Urinary bladder (tissue), 4 donors: ENCODE results near the gene TYSND1. TPM values are rescaled to one million over a fixed set of nuclear protein-coding genes. Genes with fewer than 3 reads are reported as not detected.
"Not testable (repeated sequence)": the region's sequence is repeated elsewhere in the genome, so short reads cannot be mapped to it uniquely, and the experiment has no call there.

Experiments used
- DNase-seq: peaks from one replicate; pipeline ENCODE4 v3.0.0-alpha.2; 2015; ENCODE audit errors: extremely low spot score
- H3K27ac ChIP-seq: one replicate; pipeline ENCODE4 v1.5.1; 2013; ENCODE audit warnings: low read depth, mild to moderate bottlenecking, moderate library complexity
- H3K36me3 ChIP-seq: one replicate; pipeline ENCODE4 v1.6.1; 2013; ENCODE audit warnings: mild to moderate bottlenecking, moderate library complexity; ENCODE audit not compliant: insufficient read depth
- H3K4me1 ChIP-seq: one replicate; pipeline ENCODE4 v1.6.1; 2013; ENCODE audit warnings: mild to moderate bottlenecking, moderate library complexity; ENCODE audit not compliant: insufficient read depth
- H3K4me3 ChIP-seq: one replicate; pipeline ENCODE4 v1.5.1; 2013; ENCODE audit warnings: low read depth, low read length
- WGBS: extraction: QIAGEN DNeasy Blood & Tissue Kit; methylation state at CpG from one replicate; pipeline ENCODE4 v1.1.7; 2013; 5-methylcytosine and 5-hydroxymethylcytosine counted together
- polyA plus RNA-seq: library from polyadenylated mRNA; stranded (reverse); fragments of 200-250 nt; gene quantifications from one replicate; pipeline ENCODE4 v1.2.3, GENCODE V29; 2013
- total RNA-seq: library from RNA; depleted of rRNA; stranded (reverse); fragments of >200 nt; gene quantifications from one replicate; pipeline ENCODE4 v1.2.3, GENCODE V29; 2014
- donor health status: healthy with polysubstance abuse.
- donor health status: healthy.

TYSND1 gene
- total and polyA plus RNA-seq, 2 donors, result 7.2 to 11.7 TPM

- H3K4me3 ChIP-seq, result no peak overlapping the region
- no peak overlapping the region for H3K27ac ChIP-seq
- DNase-seq, result no peak
- 98% methylated on average over 3 of the region's 3 CpGs for WGBS
- H3K4me1 ChIP-seq, result no peaks in the 10 kb centered on the region
- H3K36me3 ChIP-seq, result no peaks in the 10 kb centered on the region
Measured at GRCh38 chr10:70135046-70135445, 11.5 kb downstream of the TYSND1 start.

GRCh38 chr10:70132098-70133029, 14.1 kb downstream of the TYSND1 start, which contains the start of gene AIFM2:
TSS of gene AIFM2 (minus strand) at chr10:70132825. CDS start at chr10:70124084, 8,741 bp downstream.
- no peaks in the 10 kb centered on the region for H3K4me1 ChIP-seq
- WGBS, result 7% methylated on average over 80 of the region's 80 CpGs
- no peaks in the 10 kb centered on the region for H3K36me3 ChIP-seq
- no peak for DNase-seq
- peak within 1 kb of the TSS; percentile 67 for H3K4me3 ChIP-seq
- H3K27ac ChIP-seq, result peak within 1 kb of the TSS; percentile 68

GRCh38 chr10:70131560-70131937, 15.0 kb downstream of the TYSND1 start:
- no peak for DNase-seq
- H3K36me3 ChIP-seq, result no peaks in the 10 kb centered on the region
- H3K4me1 ChIP-seq, result no peaks in the 10 kb centered on the region
- peak overlapping the region; percentile 67 for H3K4me3 ChIP-seq
- no peak overlapping the region for H3K27ac ChIP-seq
- WGBS, result 97% methylated on average over 4 of the region's 4 CpGs

- H3K36me3 ChIP-seq, result no peaks in the 10 kb centered on the region
- 89% methylated on average over 10 of the region's 10 CpGs for whole genome bisulfite sequencing
- H3K27ac ChIP-seq, result no peak overlapping the region
- no peak overlapping the region for H3K4me3 ChIP-seq
- no peak for DNase-seq
- H3K4me1 ChIP-seq, result no peaks in the 10 kb centered on the region
Measured at GRCh38 chr10:70130878-70131559, 15.5 kb downstream of the TYSND1 start.

- Histone ChIP-seq H3K4me1 (no peaks in the 10 kb centered on the region), H3K36me3 (no peaks in the 10 kb centered on the region), H3K4me3 (no peak overlapping the region), H3K27ac (no peak overlapping the region)
- DNase-seq, result no peak
- WGBS, result 96% methylated on average over 15 of the region's 15 CpGs
Measured at GRCh38 chr10:70126700-70127395, 19.7 kb downstream of the TYSND1 start.

GRCh38 chr10:70125918-70126552, 20.5 kb downstream of the TYSND1 start:
- 86% methylated on average over 5 of the region's 5 CpGs for WGBS
- no peak for DNase-seq
- H3K4me3 ChIP-seq, result no peak overlapping the region
- no peaks in the 10 kb centered on the region for H3K36me3 ChIP-seq
- H3K4me1 ChIP-seq, result no peaks in the 10 kb centered on the region
- H3K27ac ChIP-seq, result no peak overlapping the region

- H3K4me3 ChIP-seq, result no peak overlapping the region
- 96% methylated on average over 3 of the region's 3 CpGs for WGBS
Measured at GRCh38 chr10:70124918-70125317, 21.6 kb downstream of the TYSND1 start.

GRCh38 chr10:70124415-70124814, 22.1 kb downstream of the TYSND1 start:
- H3K27ac ChIP-seq, result no peak overlapping the region
- H3K4me3 ChIP-seq, result no peak overlapping the region
- H3K4me1 ChIP-seq, result no peaks in the 10 kb centered on the region
- peaks cover 2% of the 10 kb centered on the region for H3K36me3 ChIP-seq
- 98% methylated on average over 1 of the region's 1 CpG for whole genome bisulfite sequencing
- DNase-seq, result no peak

More at GRCh38 chr10:70124918-70125317, 21.6 kb downstream of the TYSND1 start:
- Histone ChIP-seq H3K4me1 (no peaks in the 10 kb centered on the region), H3K36me3 (peaks cover under 1% of the 10 kb centered on the region), H3K27ac (no peak overlapping the region)
- no peak for DNase-seq

GRCh38 chr10:70123817-70124216, 22.7 kb downstream of the TYSND1 start:
- 92% methylated on average over 10 of the region's 10 CpGs for WGBS
- no peak overlapping the region for H3K4me3 ChIP-seq
- no peak overlapping the region for H3K27ac ChIP-seq
- peaks cover 2% of the 10 kb centered on the region for H3K36me3 ChIP-seq
- H3K4me1 ChIP-seq, result no peaks in the 10 kb centered on the region
- no peak for DNase-seq

GRCh38 chr10:70123166-70123565, 23.3 kb downstream of the TYSND1 start:
- not testable (repeated sequence) for H3K36me3 ChIP-seq, DNase-seq, H3K4me1 ChIP-seq, H3K27ac ChIP-seq, H3K4me3 ChIP-seq
- WGBS, result 94% methylated on average over 9 of the region's 9 CpGs

GRCh38 chr10:70122742-70123141, 23.8 kb downstream of the TYSND1 start:
- H3K36me3 ChIP-seq, result peaks cover 2% of the 10 kb centered on the region
- WGBS, result 96% methylated on average over 5 of the region's 5 CpGs
- no peaks in the 10 kb centered on the region for H3K4me1 ChIP-seq
- no peak overlapping the region for H3K4me3 ChIP-seq
- DNase-seq, result no peak
- H3K27ac ChIP-seq, result no peak overlapping the region

- 92% methylated on average over 11 of the region's 11 CpGs for WGBS
- peaks cover 2% of the 10 kb centered on the region for H3K36me3 ChIP-seq
Measured at GRCh38 chr10:70121281-70121949, 25.1 kb downstream of the TYSND1 start.

GRCh38 chr10:70120417-70120816, 26.1 kb downstream of the TYSND1 start:
- H3K36me3 ChIP-seq, result peaks cover 2% of the 10 kb centered on the region
- H3K4me1 ChIP-seq, result no peaks in the 10 kb centered on the region
- 87% methylated on average over 6 of the region's 6 CpGs for WGBS
- no peak overlapping the region for H3K4me3 ChIP-seq
- no peak for DNase-seq
- no peak overlapping the region for H3K27ac ChIP-seq

More at GRCh38 chr10:70121281-70121949, 25.1 kb downstream of the TYSND1 start:
- Histone ChIP-seq H3K27ac (no peak overlapping the region), H3K4me1 (no peaks in the 10 kb centered on the region), H3K4me3 (no peak overlapping the region)
- DNase-seq, result no peak
